Astrocyte (in vitro differentiated cells and primary cell): ENCODE data around the gene EXD1. TPM values are rescaled to one million over a fixed set of nuclear protein-coding genes. Genes with fewer than 3 reads are reported as not detected.

ENCODE experiments used
- DNase-seq: peaks from one replicate; pipeline ENCODE4 v3.0.0-alpha.2; 2010; ENCODE audit warnings: low read depth
- FAIRE-seq: peaks from 2 replicates; lab custom pipeline; 2011; peaks lifted over from hg19 to GRCh38; lab: Jason Lieb, UNC
- H2AFZ ChIP-seq: 2 replicates; pipeline ENCODE4 v1.6.0; 2012; ENCODE audit warnings: low read depth, low read length, inconsistent platforms
- H3K27ac ChIP-seq: 2 replicates; pipeline ENCODE4 v1.5.1; 2011; ENCODE audit warnings: low read depth, low read length, inconsistent platforms
- H3K27me3 ChIP-seq: 2 replicates; pipeline ENCODE4 v1.6.0; 2011; ENCODE audit warnings: low read length, inconsistent platforms; ENCODE audit not compliant: insufficient read depth
- H3K36me3 ChIP-seq: 2 replicates; pipeline ENCODE4 v1.5.1; 2011; ENCODE audit warnings: low read length, inconsistent platforms; ENCODE audit not compliant: insufficient read depth
- H3K4me1 ChIP-seq: 2 replicates; pipeline ENCODE4 v1.5.1; 2011; ENCODE audit warnings: low read length, inconsistent platforms; ENCODE audit not compliant: insufficient read depth
- H3K4me2 ChIP-seq: 2 replicates; pipeline ENCODE4 v1.6.0; 2012; ENCODE audit warnings: low read length, inconsistent platforms
- H3K4me3 ChIP-seq: 2 replicates; pipeline ENCODE4 v1.5.1; 2011; ENCODE audit warnings: low read depth, mild to moderate bottlenecking, low read length, inconsistent platforms; ENCODE audit not compliant: insufficient read depth
- H3K79me2 ChIP-seq: 2 replicates; pipeline ENCODE4 v1.6.0; 2012; ENCODE audit warnings: mild to moderate bottlenecking, low read length, inconsistent platforms; ENCODE audit not compliant: insufficient read depth
- H3K9ac ChIP-seq: 2 replicates; pipeline ENCODE4 v1.6.0; 2012; ENCODE audit warnings: mild to moderate bottlenecking, low read length, inconsistent platforms
- H3K9me3 ChIP-seq: 2 replicates; pipeline ENCODE4 v1.5.1; 2012; ENCODE audit warnings: low read depth, mild to moderate bottlenecking, low read length, inconsistent platforms; ENCODE audit not compliant: insufficient read depth
- H4K20me1 ChIP-seq: 2 replicates; pipeline ENCODE4 v1.6.0; 2012; ENCODE audit warnings: low read length, inconsistent platforms; ENCODE audit not compliant: insufficient read depth
- H3K27ac Mint-ChIP-seq: one replicate; pipeline ENCODE4 v1.8.0; 2021; ENCODE audit warnings: mild to moderate bottlenecking, mixed read lengths; ENCODE audit not compliant: unreplicated experiment
- H3K27me3 Mint-ChIP-seq: one replicate; pipeline ENCODE4 v1.8.0; 2021; ENCODE audit warnings: low read depth, mixed read lengths; ENCODE audit not compliant: unreplicated experiment
- H3K36me3 Mint-ChIP-seq: one replicate; pipeline ENCODE4 v1.8.0; 2021; ENCODE audit warnings: low read depth, mixed read lengths; ENCODE audit not compliant: unreplicated experiment
- H3K4me1 Mint-ChIP-seq: one replicate; pipeline ENCODE4 v1.8.0; 2021; ENCODE audit warnings: low read depth, mixed read lengths; ENCODE audit not compliant: unreplicated experiment
- H3K4me3 Mint-ChIP-seq: one replicate; pipeline ENCODE4 v1.8.0; 2021; ENCODE audit warnings: mild to moderate bottlenecking, moderate library complexity, mixed read lengths; ENCODE audit not compliant: unreplicated experiment
- H3K9me3 Mint-ChIP-seq: one replicate; pipeline ENCODE4 v1.8.0; 2021; ENCODE audit warnings: mild to moderate bottlenecking, mixed read lengths; ENCODE audit not compliant: unreplicated experiment
- EZH2 ChIP-seq: IDR thresholded peaks from 2 replicates; pipeline ENCODE4 v1.6.1; 2012; ENCODE audit warnings: mild to moderate bottlenecking, low read length, inconsistent platforms; ENCODE audit not compliant: insufficient read depth
- total RNA-seq: library from RNA; stranded (reverse); gene quantifications from 2 replicates; pipeline ENCODE4 v1.2.1, GENCODE V29; 2021
- TF ChIP-seq, protein P1 (sequence below): IDR thresholded peaks from 2 replicates; pipeline ENCODE4 v1.5.1; 2011; ENCODE audit warnings: low read depth, mild to moderate bottlenecking, inconsistent platforms, low read length, moderate library complexity; ENCODE audit not compliant: insufficient read depth

The EXD1 gene
- total RNA-seq, 1 donor from 2014 or later, result 0.07 TPM

DNA sequence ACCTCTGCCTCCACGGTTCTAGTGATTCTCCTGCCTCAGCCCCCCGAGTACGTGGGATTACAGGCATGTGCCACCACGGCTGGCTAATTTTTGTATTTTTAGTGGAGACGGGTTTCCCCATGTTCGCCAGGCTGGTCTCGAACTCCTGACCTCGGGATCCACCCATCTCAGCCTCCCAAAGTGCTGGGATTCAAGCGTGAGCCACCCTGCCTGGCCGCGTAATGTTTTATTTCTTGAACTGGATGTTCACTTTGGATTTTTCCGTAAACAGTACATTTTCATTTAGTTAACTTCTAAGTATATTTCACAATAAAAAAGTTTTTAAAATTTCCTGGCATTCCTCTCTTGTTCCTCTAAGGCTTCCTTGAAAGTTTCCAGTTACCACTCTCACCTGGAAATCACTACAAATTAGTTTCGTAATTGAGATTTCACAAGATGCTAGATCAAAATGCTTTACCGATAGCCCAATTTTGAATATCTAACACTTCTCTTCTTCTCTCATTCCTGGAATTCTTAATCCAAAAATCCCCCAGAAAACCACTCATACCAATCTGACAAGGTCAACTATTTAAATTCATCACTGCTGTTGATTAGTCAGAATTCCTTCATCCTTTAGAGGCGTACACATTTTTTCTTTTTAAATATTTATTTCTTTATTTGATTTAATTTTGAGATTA is 69.8 kb downstream of the EXD1 start:
- no peaks in the 10 kb centered on the region for H3K9me3 Mint-ChIP-seq
- DNase-seq (peak; percentile 63), FAIRE-seq (no peak)
- Histone ChIP-seq H2AFZ (no peak overlapping the region), H3K4me2 (no peak overlapping the region), H4K20me1 (no peaks in the 10 kb centered on the region), H3K27ac (no peak overlapping the region), H3K4me3 (no peak overlapping the region), H3K27me3 (no peaks in the 10 kb centered on the region), H3K79me2 (no peaks in the 10 kb centered on the region), H3K9me3 (no peaks in the 10 kb centered on the region), H3K9ac (no peak overlapping the region), H3K4me1 (peaks cover 4% of the 10 kb centered on the region), H3K36me3 (no peaks in the 10 kb centered on the region)
- H3K36me3 Mint-ChIP-seq, result no peaks in the 10 kb centered on the region
- H3K4me3 Mint-ChIP-seq, result no peak overlapping the region
- peaks cover 3% of the 10 kb centered on the region for H3K4me1 Mint-ChIP-seq
- peaks cover 2% of the 10 kb centered on the region for H3K27me3 Mint-ChIP-seq
- H3K27ac Mint-ChIP-seq, result no peak overlapping the region
- TF ChIP-seq, protein P1, sequence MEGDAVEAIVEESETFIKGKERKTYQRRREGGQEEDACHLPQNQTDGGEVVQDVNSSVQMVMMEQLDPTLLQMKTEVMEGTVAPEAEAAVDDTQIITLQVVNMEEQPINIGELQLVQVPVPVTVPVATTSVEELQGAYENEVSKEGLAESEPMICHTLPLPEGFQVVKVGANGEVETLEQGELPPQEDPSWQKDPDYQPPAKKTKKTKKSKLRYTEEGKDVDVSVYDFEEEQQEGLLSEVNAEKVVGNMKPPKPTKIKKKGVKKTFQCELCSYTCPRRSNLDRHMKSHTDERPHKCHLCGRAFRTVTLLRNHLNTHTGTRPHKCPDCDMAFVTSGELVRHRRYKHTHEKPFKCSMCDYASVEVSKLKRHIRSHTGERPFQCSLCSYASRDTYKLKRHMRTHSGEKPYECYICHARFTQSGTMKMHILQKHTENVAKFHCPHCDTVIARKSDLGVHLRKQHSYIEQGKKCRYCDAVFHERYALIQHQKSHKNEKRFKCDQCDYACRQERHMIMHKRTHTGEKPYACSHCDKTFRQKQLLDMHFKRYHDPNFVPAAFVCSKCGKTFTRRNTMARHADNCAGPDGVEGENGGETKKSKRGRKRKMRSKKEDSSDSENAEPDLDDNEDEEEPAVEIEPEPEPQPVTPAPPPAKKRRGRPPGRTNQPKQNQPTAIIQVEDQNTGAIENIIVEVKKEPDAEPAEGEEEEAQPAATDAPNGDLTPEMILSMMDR, result no peak
- TF ChIP-seq EZH2, result no peak

DNA sequence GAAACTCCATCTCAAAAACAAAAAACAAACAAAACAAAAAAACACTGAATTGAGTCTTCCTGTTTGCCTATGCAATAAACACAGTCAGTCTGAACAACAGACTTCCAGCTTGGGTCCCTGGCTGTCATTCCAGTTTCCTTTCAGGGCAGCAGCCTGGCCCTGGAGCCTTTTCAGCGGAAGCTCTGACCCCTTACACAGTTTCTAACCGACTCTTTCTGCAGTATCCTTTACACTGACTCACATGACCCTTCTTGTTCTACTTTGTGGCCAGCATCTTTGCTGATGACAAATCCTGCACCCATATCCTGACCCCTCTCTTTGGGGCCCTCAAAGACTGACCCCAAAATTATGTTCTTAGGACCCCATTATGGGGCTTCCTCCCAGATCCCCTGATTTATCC is 76.1 kb downstream of the EXD1 start:
- Histone ChIP-seq H3K27ac (no peak overlapping the region), H3K4me1 (no peaks in the 10 kb centered on the region), H4K20me1 (no peaks in the 10 kb centered on the region), H3K4me2 (no peak overlapping the region), H3K9me3 (no peaks in the 10 kb centered on the region), H3K4me3 (no peak overlapping the region), H2AFZ (no peak overlapping the region), H3K9ac (no peak overlapping the region), H3K79me2 (no peaks in the 10 kb centered on the region), H3K27me3 (no peaks in the 10 kb centered on the region), H3K36me3 (no peaks in the 10 kb centered on the region)
- Mint-ChIP-seq H3K27ac (no peak overlapping the region), H3K27me3 (no peaks in the 10 kb centered on the region), H3K4me1 (peaks cover 6% of the 10 kb centered on the region), H3K36me3 (no peaks in the 10 kb centered on the region), H3K4me3 (no peak overlapping the region), H3K9me3 (peaks cover 3% of the 10 kb centered on the region)
- no peak for TF ChIP-seq EZH2
- TF ChIP-seq, protein P1, result no peak
- FAIRE-seq (no peak), DNase-seq (no peak)

DNA sequence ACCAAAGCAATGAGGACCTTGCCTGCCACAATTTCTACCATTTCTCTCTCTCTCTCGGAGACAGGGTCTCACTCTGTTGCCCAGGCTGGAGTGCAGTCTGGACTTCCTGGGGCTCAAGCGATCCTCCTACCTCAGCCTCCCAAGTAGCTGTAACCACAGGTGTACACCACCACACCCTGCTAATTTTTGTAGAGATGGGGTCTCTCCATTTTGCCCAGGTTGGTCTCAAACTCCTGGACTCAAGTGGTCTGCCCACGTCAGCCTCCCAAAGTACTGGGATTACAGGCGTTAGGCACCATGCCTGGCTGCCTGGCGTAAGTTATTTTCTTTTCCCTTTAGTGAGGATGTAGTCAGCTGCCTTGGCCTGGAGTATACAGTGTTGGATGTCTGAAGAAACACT is 76.8 kb downstream of the EXD1 start:
- Histone ChIP-seq H3K36me3 (no peaks in the 10 kb centered on the region), H3K9ac (no peak overlapping the region), H3K4me2 (no peak overlapping the region), H3K4me3 (no peak overlapping the region), H3K27me3 (no peaks in the 10 kb centered on the region), H3K4me1 (no peaks in the 10 kb centered on the region), H3K27ac (no peak overlapping the region), H3K9me3 (no peaks in the 10 kb centered on the region), H3K79me2 (no peaks in the 10 kb centered on the region), H2AFZ (no peak overlapping the region), H4K20me1 (no peaks in the 10 kb centered on the region)
- Mint-ChIP-seq H3K4me3 (no peak overlapping the region), H3K27me3 (no peaks in the 10 kb centered on the region), H3K27ac (no peak overlapping the region), H3K9me3 (peaks cover 3% of the 10 kb centered on the region), H3K36me3 (no peaks in the 10 kb centered on the region), H3K4me1 (peaks cover 6% of the 10 kb centered on the region)
- DNase-seq (no peak), FAIRE-seq (no peak)
- no peak for TF ChIP-seq EZH2
- TF ChIP-seq, protein P1, result no peak
